IPS DF 6.9 (cell line): Measurements from ENCODE around the gene AXIN1.
"Not testable (repeated sequence)": the region's sequence is repeated elsewhere in the genome, so short reads cannot be mapped to it uniquely, and the experiment has no call there.

ENCODE experiments used
- DNase-seq: peaks from one replicate; pipeline ENCODE4 v3.0.0-alpha.2; 2013; ENCODE audit warnings: low read depth, low spot score
- H3K27ac ChIP-seq: one replicate; pipeline ENCODE4 v1.5.1; 2013; ENCODE audit warnings: low read length, control low read depth
- H3K27me3 ChIP-seq: 2 replicates; pipeline ENCODE4 v1.6.1; 2013; ENCODE audit warnings: mild to moderate bottlenecking, low read length; ENCODE audit not compliant: control insufficient read depth, insufficient read depth
- H3K36me3 ChIP-seq: 2 replicates; pipeline ENCODE4 v1.6.1; 2013; ENCODE audit warnings: low read length; ENCODE audit not compliant: control insufficient read depth, insufficient read depth
- H3K4me1 ChIP-seq: 2 replicates; pipeline ENCODE4 v1.6.1; 2013; ENCODE audit warnings: low read length; ENCODE audit not compliant: control insufficient read depth, insufficient read depth
- H3K4me3 ChIP-seq: 2 replicates; pipeline ENCODE4 v1.5.1; 2013; ENCODE audit warnings: mild to moderate bottlenecking, low read length
- H3K9me3 ChIP-seq: 2 replicates; pipeline ENCODE4 v1.6.1; 2013; ENCODE audit warnings: low read length, inconsistent platforms; ENCODE audit not compliant: control insufficient read depth, insufficient read depth
- WGBS: extraction: QIAGEN DNeasy Blood & Tissue Kit; methylation state at CpG from one replicate; pipeline ENCODE4 v1.1.7; 2013; ENCODE audit warnings: mixed read lengths, missing lambda C conversion rate; ENCODE audit not compliant: insufficient read length, insufficient coverage; 5-methylcytosine and 5-hydroxymethylcytosine counted together

The AXIN1 gene

GRCh38 chr16:337975-338575 is 14.4 kb downstream of the AXIN1 start:
- Histone ChIP-seq H3K9me3 (no peaks in the 10 kb centered on the region), H3K36me3 (peaks cover 3% of the 10 kb centered on the region; the same call in 1 of the 2 replicates), H3K4me3 (no peak overlapping the region), H3K27me3 (no peaks in the 10 kb centered on the region), H3K27ac (no peak overlapping the region), H3K4me1 (no peaks in the 10 kb centered on the region)
- no CpG with 5 or more reads among the region's 21 CpGs for WGBS
- no peak for DNase-seq

GRCh38 chr16:337437-337836 is 15.1 kb downstream of the AXIN1 start:
- Histone ChIP-seq H3K4me1 (no peaks in the 10 kb centered on the region), H3K9me3 (no peaks in the 10 kb centered on the region), H3K27me3 (no peaks in the 10 kb centered on the region), H3K27ac (no peak overlapping the region), H3K4me3 (no peak overlapping the region), H3K36me3 (peaks cover 3% of the 10 kb centered on the region; the same call in 1 of the 2 replicates)
- WGBS = no CpG with 5 or more reads among the region's 10 CpGs
- no peak for DNase-seq

GRCh38 chr16:336269-336668 is 16.3 kb downstream of the AXIN1 start:
- Histone ChIP-seq H3K9me3 (no peaks in the 10 kb centered on the region), H3K4me1 (no peaks in the 10 kb centered on the region), H3K36me3 (peaks cover 3% of the 10 kb centered on the region; the same call in 1 of the 2 replicates), H3K27ac (no peak overlapping the region), H3K4me3 (no peak overlapping the region), H3K27me3 (no peaks in the 10 kb centered on the region)
- no CpG with 5 or more reads among the region's 11 CpGs for WGBS
- DNase-seq = no peak

- not testable (repeated sequence) for H3K27ac ChIP-seq, H3K4me3 ChIP-seq, H3K4me1 ChIP-seq, H3K27me3 ChIP-seq, H3K36me3 ChIP-seq, DNase-seq, H3K9me3 ChIP-seq
- no CpG with 5 or more reads among the region's 11 CpGs for WGBS
Observed at GRCh38 chr16:334861-335632, 17.5 kb downstream of the AXIN1 start.

GRCh38 chr16:334164-334832 is 18.2 kb downstream of the AXIN1 start:
- no CpG with 5 or more reads among the region's 5 CpGs for WGBS

GRCh38 chr16:333406-334094 is 19.0 kb downstream of the AXIN1 start:
- Histone ChIP-seq H3K27ac (no peak overlapping the region), H3K4me1 (no peaks in the 10 kb centered on the region)
- WGBS = no CpG with 5 or more reads among the region's 6 CpGs

More at GRCh38 chr16:334164-334832, 18.2 kb downstream of the AXIN1 start:
- H3K36me3 ChIP-seq, H3K4me1 ChIP-seq, H3K4me3 ChIP-seq, H3K9me3 ChIP-seq, H3K27me3 ChIP-seq, H3K27ac ChIP-seq, DNase-seq: not testable (repeated sequence)

GRCh38 chr16:331181-331814 is 21.2 kb downstream of the AXIN1 start:
- H3K4me3 ChIP-seq, H3K36me3 ChIP-seq, H3K27ac ChIP-seq, H3K4me1 ChIP-seq, DNase-seq, H3K27me3 ChIP-seq, H3K9me3 ChIP-seq: not testable (repeated sequence)
- WGBS = no CpG with 5 or more reads among the region's 6 CpGs

More at GRCh38 chr16:333406-334094, 19.0 kb downstream of the AXIN1 start:
- no peak for DNase-seq
- Histone ChIP-seq H3K36me3 (peaks cover 3% of the 10 kb centered on the region; the same call in 1 of the 2 replicates), H3K9me3 (no peaks in the 10 kb centered on the region), H3K27me3 (no peaks in the 10 kb centered on the region), H3K4me3 (no peak overlapping the region)

- H3K27ac ChIP-seq = no peak overlapping the region
- no peaks in the 10 kb centered on the region for H3K27me3 ChIP-seq
- no peak for DNase-seq
- no peaks in the 10 kb centered on the region for H3K36me3 ChIP-seq
- WGBS = no CpG with 5 or more reads among the region's 2 CpGs
- H3K9me3 ChIP-seq = no peaks in the 10 kb centered on the region
- no peaks in the 10 kb centered on the region for H3K4me1 ChIP-seq
- H3K4me3 ChIP-seq = no peak overlapping the region
Observed at GRCh38 chr16:330741-331140, 21.8 kb downstream of the AXIN1 start.

- no CpG with 5 or more reads among the region's 28 CpGs for WGBS
- Histone ChIP-seq H3K4me3 (no peak overlapping the region), H3K27me3 (no peaks in the 10 kb centered on the region), H3K4me1 (no peaks in the 10 kb centered on the region), H3K9me3 (no peaks in the 10 kb centered on the region), H3K36me3 (no peaks in the 10 kb centered on the region), H3K27ac (no peak overlapping the region)
- no peak for DNase-seq
Observed at GRCh38 chr16:325375-326145, 27.0 kb downstream of the AXIN1 start.
